ENCODE measurements around the gene RASAL2. TPM values are rescaled to one million over a fixed set of nuclear protein-coding genes. Genes with fewer than 3 reads are reported as not detected.

RASAL2 gene
- total and polyA plus RNA-seq, 4 donors, result 1.9 to 37.3 (median 22.2) TPM

DNA sequence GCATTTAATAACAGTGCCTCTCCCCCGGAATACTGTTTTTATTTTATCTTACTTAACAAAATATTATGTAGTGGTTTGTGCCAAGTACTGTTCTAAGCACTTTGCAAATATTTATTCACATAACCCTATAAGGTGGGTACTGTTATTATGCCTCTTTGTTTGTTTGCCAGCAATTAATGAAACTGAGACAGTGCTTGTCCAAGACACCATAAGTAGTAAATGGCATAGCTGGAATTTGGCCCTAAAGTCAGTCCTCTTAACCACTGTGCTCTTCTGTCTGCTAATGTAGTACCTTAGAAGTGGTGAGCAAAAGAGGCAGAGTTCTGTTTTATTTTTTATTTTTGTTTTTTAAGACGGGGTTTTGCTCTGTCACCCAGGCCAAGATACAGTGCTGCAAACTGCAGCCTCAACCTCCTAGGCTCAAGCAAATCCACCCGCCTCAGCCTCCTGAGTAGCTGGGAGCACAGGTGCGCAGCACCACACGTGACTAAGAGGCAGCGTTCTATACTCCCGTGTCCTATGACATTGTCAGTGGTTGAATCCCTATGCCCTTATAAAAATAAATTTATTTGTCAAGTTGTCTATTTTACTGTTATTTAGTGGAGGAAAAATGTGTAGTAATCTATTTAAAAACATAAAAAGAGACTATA lies 237.1 kb downstream of the RASAL2 start:
- Histone ChIP-seq H3K36me3 (ENCODE audit: control insufficient read depth in 1 of 2, insufficient read depth in 2 of 2, low read length in 1 of 2) (no peaks in the 10 kb centered on the region), H3K9me3 (ENCODE audit: control insufficient read depth, low read length) (no peaks in the 10 kb centered on the region), H3K27me3 (ENCODE audit: control insufficient read depth in 1 of 2, insufficient read depth in 2 of 2, low read length in 1 of 2) (no peaks in the 10 kb centered on the region), H3K4me1 (ENCODE audit: control insufficient read depth in 1 of 2, insufficient read depth in 2 of 2, low read length in 2 of 2) (no peaks in the 10 kb centered on the region), H3K27ac (ENCODE audit: low read depth in 1 of 2, low read length in 2 of 2) (no peak overlapping the region), H3K4me3 (ENCODE audit: low read length in 2 of 2) (no peak overlapping the region)
- DNase-seq, result no peak
- no peak for ATAC-seq (ENCODE audit: low FRiP score)
- WGBS, 2 donors, result 74 to 76% methylated on average over 7 of the region's 7 CpGs
- intact Hi-C loops (cut with DNase I), result no loop called here

DNA sequence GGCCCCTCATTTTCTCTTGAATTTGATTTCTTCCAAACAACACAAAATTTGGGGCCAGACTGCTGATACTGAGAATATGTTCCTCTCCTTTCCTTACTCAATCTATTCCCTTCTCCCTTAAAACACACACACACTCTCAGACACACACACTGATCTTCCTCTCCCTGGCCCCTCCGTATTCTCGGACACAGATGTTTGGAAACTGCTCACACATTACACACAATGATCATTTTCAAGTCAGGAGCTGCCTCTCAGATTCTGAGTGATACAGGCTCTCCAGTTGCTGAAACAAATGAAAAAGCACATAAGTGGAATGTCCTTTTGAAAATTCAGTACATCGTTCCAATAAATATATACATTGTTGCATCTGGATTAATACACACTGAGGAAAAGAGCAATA lies 241.5 kb downstream of the RASAL2 start:
- Histone ChIP-seq H3K4me3 (ENCODE audit: low read length in 2 of 2) (no peak overlapping the region), H3K9me3 (ENCODE audit: control insufficient read depth, low read length) (no peaks in the 10 kb centered on the region), H3K27ac (ENCODE audit: low read depth in 1 of 2, low read length in 2 of 2) (no peak overlapping the region), H3K4me1 (ENCODE audit: control insufficient read depth in 1 of 2, insufficient read depth in 2 of 2, low read length in 2 of 2) (no peaks in the 10 kb centered on the region), H3K27me3 (ENCODE audit: control insufficient read depth in 1 of 2, insufficient read depth in 2 of 2, low read length in 1 of 2) (no peaks in the 10 kb centered on the region), H3K36me3 (ENCODE audit: control insufficient read depth in 1 of 2, insufficient read depth in 2 of 2, low read length in 1 of 2) (no peaks in the 10 kb centered on the region)
- intact Hi-C loops (cut with DNase I), result no loop called here
- ATAC-seq (ENCODE audit: low FRiP score), result no peak
- WGBS, 2 donors, result 90% methylated on average over 3 of the region's 3 CpGs
- no peak for DNase-seq

GRCh38 chr1:178337091-178337706 lies 243.3 kb downstream of the RASAL2 start:
- DNase-seq, result no peak
- H3K4me3 ChIP-seq (ENCODE audit: low read length in 2 of 2), result no peak overlapping the region
- H3K4me1 ChIP-seq (ENCODE audit: control insufficient read depth in 1 of 2, insufficient read depth in 2 of 2, low read length in 2 of 2), result peaks cover 0 to 2% of the 10 kb centered on the region in 2 donors
- H3K27ac ChIP-seq (ENCODE audit: low read depth in 1 of 2, low read length in 2 of 2), result no peak overlapping the region
- H3K36me3 ChIP-seq (ENCODE audit: control insufficient read depth in 1 of 2, insufficient read depth in 2 of 2, low read length in 1 of 2), result no peaks in the 10 kb centered on the region
- no peak for ATAC-seq (ENCODE audit: low FRiP score)
- intact Hi-C loops (cut with DNase I), result no loop called here
- no peaks in the 10 kb centered on the region for H3K27me3 ChIP-seq (ENCODE audit: control insufficient read depth in 1 of 2, insufficient read depth in 2 of 2, low read length in 1 of 2)
- H3K9me3 ChIP-seq (ENCODE audit: control insufficient read depth, low read length), result no peaks in the 10 kb centered on the region

DNA sequence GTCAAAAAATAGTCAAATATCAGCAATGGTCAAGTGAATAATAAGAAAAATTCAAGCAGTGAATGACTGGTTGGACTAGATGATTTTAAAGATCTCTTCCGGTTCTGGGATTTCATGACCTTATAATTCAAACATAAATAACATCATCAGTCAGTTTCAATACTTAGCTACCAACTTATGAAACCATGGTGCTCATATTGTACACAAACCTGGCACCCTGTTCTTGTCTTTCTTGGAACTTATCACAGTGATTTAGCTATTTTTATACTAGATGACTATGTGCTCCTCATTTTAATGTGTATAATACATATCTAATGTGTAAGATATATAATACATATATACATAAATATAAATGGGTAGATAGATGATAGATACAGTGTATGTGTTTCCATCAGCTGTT lies 245.9 kb downstream of the RASAL2 start:
- no peak overlapping the region for H3K27ac ChIP-seq (ENCODE audit: low read depth in 1 of 2, low read length in 2 of 2)
- no peaks in the 10 kb centered on the region for H3K9me3 ChIP-seq (ENCODE audit: control insufficient read depth, low read length)
- DNase-seq, result no peak
- no peaks in the 10 kb centered on the region for H3K27me3 ChIP-seq (ENCODE audit: control insufficient read depth in 1 of 2, insufficient read depth in 2 of 2, low read length in 1 of 2)
- no peaks in the 10 kb centered on the region for H3K36me3 ChIP-seq (ENCODE audit: control insufficient read depth in 1 of 2, insufficient read depth in 2 of 2, low read length in 1 of 2)
- intact Hi-C loops (cut with DNase I), result no loop called here
- peaks cover 2 to 4% of the 10 kb centered on the region in 2 donors for H3K4me1 ChIP-seq (ENCODE audit: control insufficient read depth in 1 of 2, insufficient read depth in 2 of 2, low read length in 2 of 2)
- 42 to 61% methylated on average over 1 of the region's 1 CpG for WGBS, 2 donors
- no peak for ATAC-seq (ENCODE audit: low FRiP score)
- H3K4me3 ChIP-seq (ENCODE audit: low read length in 2 of 2), result no peak overlapping the region

DNA sequence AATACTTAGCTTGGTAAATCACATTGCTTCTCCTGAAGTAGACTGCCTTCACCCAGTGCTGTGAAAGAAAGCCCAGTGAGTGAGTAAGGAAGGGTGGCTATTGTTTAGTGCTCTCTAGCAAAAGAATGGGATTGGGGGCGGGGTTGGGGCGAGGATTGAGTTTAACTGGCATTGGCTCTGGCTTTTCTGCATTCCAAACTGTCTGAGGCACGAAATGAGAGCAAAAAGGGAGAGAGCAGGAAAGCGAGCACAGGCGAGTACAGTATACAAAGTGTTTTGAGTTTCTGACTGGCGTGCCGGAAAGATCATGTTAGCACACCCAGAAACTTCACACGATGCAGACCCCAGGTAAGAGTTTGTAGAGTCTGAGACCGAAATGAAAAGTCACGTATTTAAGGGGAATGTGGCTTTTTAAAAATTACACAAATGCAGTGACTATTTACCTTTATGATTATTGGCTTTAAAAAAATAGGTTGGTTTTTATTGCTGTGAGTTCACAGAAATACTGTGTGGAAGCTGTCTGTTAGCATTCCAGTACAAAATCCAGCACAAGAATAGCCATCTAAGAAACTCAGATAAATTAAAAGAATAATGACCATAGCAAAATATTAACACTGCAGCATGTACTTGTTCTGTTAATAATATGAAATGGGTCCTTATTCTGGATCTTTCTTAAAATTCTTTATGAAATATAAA lies 247.5 kb downstream of the RASAL2 start:
- intact Hi-C loops (cut with DNase I), result no loop called here
- DNase-seq, result peak; percentile 58 to 85
- H3K4me1 ChIP-seq (ENCODE audit: control insufficient read depth in 1 of 2, insufficient read depth in 2 of 2, low read length in 2 of 2), result peaks cover 2 to 7% of the 10 kb centered on the region in 2 donors
- ATAC-seq (ENCODE audit: low FRiP score), result peak; percentile 70
- no peak overlapping the region for H3K4me3 ChIP-seq (ENCODE audit: low read length in 2 of 2)
- 1 to 4% methylated on average over 10 of the region's 10 CpGs for WGBS, 2 donors
- no peaks in the 10 kb centered on the region for H3K27me3 ChIP-seq (ENCODE audit: control insufficient read depth in 1 of 2, insufficient read depth in 2 of 2, low read length in 1 of 2)
- no peaks in the 10 kb centered on the region for H3K36me3 ChIP-seq (ENCODE audit: control insufficient read depth in 1 of 2, insufficient read depth in 2 of 2, low read length in 1 of 2)
- peak overlapping the region in 1 of 2 donors; percentile 63 for H3K27ac ChIP-seq (ENCODE audit: low read depth in 1 of 2, low read length in 2 of 2)
- no peaks in the 10 kb centered on the region for H3K9me3 ChIP-seq (ENCODE audit: control insufficient read depth, low read length)

- no peaks in the 10 kb centered on the region for H3K36me3 ChIP-seq (ENCODE audit: control insufficient read depth in 1 of 2, insufficient read depth in 2 of 2, low read length in 1 of 2)
- H3K4me3 ChIP-seq (ENCODE audit: low read length in 2 of 2), result no peak overlapping the region
- no peak overlapping the region for H3K27ac ChIP-seq (ENCODE audit: low read depth in 1 of 2, low read length in 2 of 2)
Observed at GRCh38 chr1:178342745-178343144, 248.8 kb downstream of the RASAL2 start.

GRCh38 chr1:178344513-178345091 lies 250.7 kb downstream of the RASAL2 start:
- H3K4me1 ChIP-seq (ENCODE audit: control insufficient read depth in 1 of 2, insufficient read depth in 2 of 2, low read length in 2 of 2), result peaks cover 2 to 7% of the 10 kb centered on the region in 2 donors
- H3K36me3 ChIP-seq (ENCODE audit: control insufficient read depth in 1 of 2, insufficient read depth in 2 of 2, low read length in 1 of 2), result no peaks in the 10 kb centered on the region
- ATAC-seq (ENCODE audit: low FRiP score) (peak; percentile 68), DNase-seq (no peak)
- intact Hi-C loops (cut with DNase I), result no loop called here
- no peaks in the 10 kb centered on the region for H3K27me3 ChIP-seq (ENCODE audit: control insufficient read depth in 1 of 2, insufficient read depth in 2 of 2, low read length in 1 of 2)
- WGBS, 2 donors, result 4 to 5% methylated on average over 5 of the region's 5 CpGs
- no peaks in the 10 kb centered on the region for H3K9me3 ChIP-seq (ENCODE audit: control insufficient read depth, low read length)
- peak overlapping the region in 1 of 2 donors; percentile 67 for H3K27ac ChIP-seq (ENCODE audit: low read depth in 1 of 2, low read length in 2 of 2)
- H3K4me3 ChIP-seq (ENCODE audit: low read length in 2 of 2), result peak overlapping the region in 1 of 2 donors; percentile 14

More at GRCh38 chr1:178342745-178343144, 248.8 kb downstream of the RASAL2 start:
- peaks cover 2 to 7% of the 10 kb centered on the region in 2 donors for H3K4me1 ChIP-seq (ENCODE audit: control insufficient read depth in 1 of 2, insufficient read depth in 2 of 2, low read length in 2 of 2)
- no peak for ATAC-seq (ENCODE audit: low FRiP score)
- H3K27me3 ChIP-seq (ENCODE audit: control insufficient read depth in 1 of 2, insufficient read depth in 2 of 2, low read length in 1 of 2), result no peaks in the 10 kb centered on the region
- no peaks in the 10 kb centered on the region for H3K9me3 ChIP-seq (ENCODE audit: control insufficient read depth, low read length)
- intact Hi-C loops (cut with DNase I), result no loop called here
- DNase-seq, result no peak
- WGBS, 2 donors, result 70 to 74% methylated on average over 2 of the region's 2 CpGs

DNA sequence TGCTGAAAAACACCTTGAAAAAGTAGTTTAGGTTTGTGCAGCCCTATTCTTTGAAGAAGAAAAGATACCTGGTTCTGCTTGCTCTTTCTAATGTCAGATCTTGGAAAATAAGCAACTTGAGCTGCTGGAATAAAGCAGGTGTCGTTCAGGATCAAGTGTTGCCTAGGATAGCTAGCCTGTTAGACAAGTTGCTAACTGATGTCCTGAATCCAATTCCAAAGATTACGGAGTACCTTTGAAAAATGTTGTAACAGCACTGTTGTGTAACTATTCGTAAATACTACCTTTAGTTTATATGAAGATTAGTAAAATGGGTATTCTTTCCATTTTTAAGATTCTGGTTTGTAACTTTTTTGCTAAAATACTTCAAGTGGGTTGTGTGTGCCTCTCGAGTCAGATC lies 251.3 kb downstream of the RASAL2 start:
- DNase-seq, result no peak
- 86 to 89% methylated on average over 4 of the region's 4 CpGs for WGBS, 2 donors
- Histone ChIP-seq H3K36me3 (ENCODE audit: control insufficient read depth in 1 of 2, insufficient read depth in 2 of 2, low read length in 1 of 2) (no peaks in the 10 kb centered on the region), H3K4me1 (ENCODE audit: control insufficient read depth in 1 of 2, insufficient read depth in 2 of 2, low read length in 2 of 2) (peaks cover 2 to 7% of the 10 kb centered on the region in 2 donors), H3K27me3 (ENCODE audit: control insufficient read depth in 1 of 2, insufficient read depth in 2 of 2, low read length in 1 of 2) (no peaks in the 10 kb centered on the region), H3K27ac (ENCODE audit: low read depth in 1 of 2, low read length in 2 of 2) (peak overlapping the region; percentile 28 to 51), H3K9me3 (ENCODE audit: control insufficient read depth, low read length) (no peaks in the 10 kb centered on the region), H3K4me3 (ENCODE audit: low read length in 2 of 2) (no peak overlapping the region)
- intact Hi-C loops (cut with DNase I), result no loop called here
- no peak for ATAC-seq (ENCODE audit: low FRiP score)
